HCT116 (cell line): ENCODE results near the gene PDLIM3. TPM values are rescaled to one million over a fixed set of nuclear protein-coding genes. Genes with fewer than 3 reads are reported as not detected.

Source experiments
- ATAC-seq: fragments of 200-7000 bp; cut with Tn5 transposase; 2 replicates; pipeline ENCODE4 v1.9.1; 2020; ENCODE audit warnings: mild to moderate bottlenecking, moderate library complexity
- BruUV-seq: library from RNA; stranded (reverse); fragments of 400-500 nt; replicated peaks from 2 replicates; lab custom pipeline; 2021; lab: Mats Ljungman, UMichigan
- CTCF ChIA-PET: fragments of 300-600 bp; sonication (Branson Sonifier 250); formaldehyde crosslinking; loops from one replicate; lab custom pipeline; 2021; ENCODE audit warnings: antibody characterized with exemption; lab: Charles Lee
- POLR2A ChIA-PET: fragments of 300-600, 350-600 bp; sonication (Branson Sonifier 250); formaldehyde crosslinking; loops from one replicate; lab custom pipeline; 2021; ENCODE audit warnings: antibody characterized with exemption; lab: Charles Lee
- RAD21 ChIA-PET, 2 experiments: fragments of 300-600 bp; sonication (Branson Sonifier 250); formaldehyde crosslinking; loops; one replicate each; lab custom pipeline; 2023; ENCODE audit warnings: low total read pairs in 2 of 2; ENCODE audit not compliant: uncharacterized antibody in 2 of 2, unreplicated experiment in 2 of 2, low non-redundant PET in 1 of 2; lab: Charles Lee
- DNase-seq: peaks from one replicate; pipeline ENCODE4 v3.0.0-alpha.2; 2010; ENCODE audit warnings: low read depth, low spot score
- H2AFZ ChIP-seq: fragments of 200-600 bp; shearing (Covaris generic), sonication (generic); 2 replicates; pipeline ENCODE4 v1.6.1; 2017; ENCODE audit warnings: low read depth, mixed run types, mixed read lengths, antibody characterized with exemption, low read length; ENCODE audit not compliant: poor library complexity, severe bottlenecking
- H3K27ac ChIP-seq: 2 replicates; pipeline ENCODE4 v1.5.1; 2012; ENCODE audit warnings: low read depth, low read length
- H3K27me3 ChIP-seq: fragments of 200-600 bp; sonication (generic); 2 replicates; pipeline ENCODE4 v1.6.1; 2016; ENCODE audit warnings: mixed run types, low read length, mixed read lengths; ENCODE audit not compliant: insufficient read depth
- H3K36me3 ChIP-seq, 2 experiments: fragments of 200-500 bp in 1 of 2; fragments of 200-600 bp in 1 of 2; sonication (Bioruptor generic) in 1 of 2; sonication (generic) in 1 of 2; 2 replicates each; pipeline versions ENCODE4 v1.5.1 to v1.6.1; 2014 to 2016; ENCODE audit warnings: low read length in 2 of 2, inconsistent platforms in 1 of 2, mixed read lengths in 1 of 2, mixed run types in 1 of 2; ENCODE audit not compliant: insufficient read depth in 2 of 2, control insufficient read depth in 1 of 2
- H3K4me1 ChIP-seq, 2 experiments: fragments of 200-600 bp in 1 of 2; sonication (generic) in 1 of 2; 2 replicates each; pipeline versions ENCODE4 v1.5.1 to v1.6.1; 2012 to 2017; ENCODE audit warnings: low read length in 2 of 2, inconsistent platforms in 1 of 2, mild to moderate bottlenecking in 1 of 2, mixed read lengths in 1 of 2, mixed run types in 1 of 2, moderate library complexity in 1 of 2; ENCODE audit not compliant: insufficient read depth in 2 of 2, control insufficient read depth in 1 of 2
- H3K4me2 ChIP-seq: fragments of 200-600 bp; sonication (generic); 2 replicates; pipeline ENCODE4 v1.6.1; 2017; ENCODE audit warnings: mixed run types, low read length, mixed read lengths
- H3K4me3 ChIP-seq, 2 experiments: fragments of 200-600 bp in 1 of 2; sonication (generic) in 1 of 2; replicated peaks in 1 of 2; 2 replicates each; pipeline ENCODE4 v1.5.1; 2011 to 2016; ENCODE audit warnings: low read length in 2 of 2, control low read depth in 1 of 2, low read depth in 1 of 2, mild to moderate bottlenecking in 1 of 2, mixed read lengths in 1 of 2, mixed run types in 1 of 2
- H3K79me2 ChIP-seq: fragments of 200-600 bp; sonication (generic); 2 replicates; pipeline ENCODE4 v1.6.1; 2017; ENCODE audit warnings: mild to moderate bottlenecking, mixed run types, low read length, moderate library complexity, mixed read lengths; ENCODE audit not compliant: insufficient read depth
- H3K9ac ChIP-seq: fragments of 200-600 bp; sonication (generic); 2 replicates; pipeline ENCODE4 v1.6.1; 2016; ENCODE audit warnings: low read length, mixed read lengths
- H3K9me2 ChIP-seq: fragments of 200-600 bp; sonication (generic), shearing (Covaris generic); 2 replicates; pipeline ENCODE4 v1.6.1; 2017; ENCODE audit warnings: mixed run types, mild to moderate bottlenecking, moderate library complexity; ENCODE audit not compliant: insufficient read depth
- H3K9me3 ChIP-seq, 2 experiments: fragments of 200-500 bp in 1 of 2; fragments of 200-600 bp in 1 of 2; sonication (Bioruptor generic) in 1 of 2; sonication (generic) in 1 of 2; 2 replicates each; pipeline ENCODE4 v1.6.1; 2014 to 2017; ENCODE audit warnings: low read length in 2 of 2, mixed read lengths in 2 of 2, inconsistent platforms in 1 of 2, low read depth in 1 of 2, mild to moderate bottlenecking in 1 of 2, mixed run types in 1 of 2, moderate library complexity in 1 of 2; ENCODE audit not compliant: control insufficient read depth in 1 of 2, insufficient read depth in 1 of 2
- H4K20me1 ChIP-seq: fragments of 200-600 bp; sonication (generic), shearing (Covaris generic); 2 replicates; pipeline ENCODE4 v1.6.1; 2017; ENCODE audit warnings: mixed run types, mild to moderate bottlenecking, moderate library complexity; ENCODE audit not compliant: insufficient read depth
- CEBPB ChIP-seq: IDR thresholded peaks from 2 replicates; pipeline ENCODE4 v1.6.1; 2012; ENCODE audit warnings: low read depth
- ELF1 ChIP-seq: IDR thresholded peaks from 2 replicates; pipeline ENCODE4 v1.6.1; 2012; ENCODE audit warnings: low read depth, borderline replicate concordance
- EZH2 ChIP-seq: fragments of 200-600 bp; sonication (generic); IDR thresholded peaks from 2 replicates; pipeline ENCODE4 v1.6.1; 2017; ENCODE audit warnings: antibody characterized with exemption, mixed run types
- EZH2phosphoT487 ChIP-seq: fragments of 200-600 bp; IDR thresholded peaks from 2 replicates; pipeline ENCODE4 v1.6.1; 2018; ENCODE audit warnings: antibody characterized with exemption, borderline replicate concordance
- FOSL1 ChIP-seq: IDR thresholded peaks from 2 replicates; pipeline ENCODE4 v1.6.1; 2012; ENCODE audit warnings: low read depth
- JUND ChIP-seq: IDR thresholded peaks from 2 replicates; pipeline ENCODE4 v1.6.1; 2012
- RAD21 ChIP-seq: IDR thresholded peaks from 2 replicates; pipeline ENCODE4 v1.6.1; 2012; ENCODE audit warnings: low read depth, mild to moderate bottlenecking
- SP1 ChIP-seq: IDR thresholded peaks from 2 replicates; pipeline ENCODE4 v1.6.1; 2012; ENCODE audit warnings: low read depth
- SRF ChIP-seq: IDR thresholded peaks from 2 replicates; pipeline ENCODE4 v1.6.1; 2012; ENCODE audit warnings: low read depth
- TCF7L2 ChIP-seq: IDR thresholded peaks from 2 replicates; pipeline ENCODE4 v1.7.0; 2011; ENCODE audit warnings: borderline replicate concordance, inconsistent platforms; ENCODE audit not compliant: insufficient read depth, insufficient read length; ENCODE audit errors: extremely low read depth
- ZFX ChIP-seq: fragments of 450-650 bp; IDR thresholded peaks from 2 replicates; pipeline ENCODE4 v1.6.1; 2017
- ZNF274 ChIP-seq: fragments of 200-500 bp; sonication (Bioruptor generic); IDR thresholded peaks from 2 replicates; pipeline ENCODE4 v1.6.1; 2014; ENCODE audit warnings: mild to moderate bottlenecking, low read depth, low read length, inconsistent platforms
- intact Hi-C: fragments of 100-400 bp; cut with micrococcal nuclease; formaldehyde crosslinking; loops from 2 replicates; pipeline ENCODE4 v1.10.0; 2022
- total RNA-seq: library from RNA; stranded (reverse); gene quantifications from one replicate; pipeline ENCODE4 v1.2.1, GENCODE V29; 2021; ENCODE audit not compliant: unreplicated experiment
- TF ChIP-seq, protein P1 (sequence below): IDR thresholded peaks from 2 replicates; pipeline ENCODE4 v1.6.1; 2012; ENCODE audit warnings: low read depth
- TF ChIP-seq, protein P2 (sequence below), 3 experiments: fragments of 200-600 bp in 1 of 3; sonication (generic) in 1 of 3; IDR thresholded peaks in 2 of 3; conservative IDR thresholded peaks in 1 of 3; 2 replicates each; pipeline ENCODE4 v1.5.1; 2012 to 2017; ENCODE audit warnings: low read depth in 2 of 3, low read length in 2 of 3, antibody characterized with exemption in 1 of 3, borderline replicate concordance in 1 of 3, control low read depth in 1 of 3, mild to moderate bottlenecking in 1 of 3, mixed read lengths in 1 of 3, mixed run types in 1 of 3, moderate library complexity in 1 of 3; ENCODE audit not compliant: insufficient read depth in 1 of 3

The PDLIM3 gene
- total RNA-seq, 1 experiment from 2014 or later: 11.5 TPM

DNA sequence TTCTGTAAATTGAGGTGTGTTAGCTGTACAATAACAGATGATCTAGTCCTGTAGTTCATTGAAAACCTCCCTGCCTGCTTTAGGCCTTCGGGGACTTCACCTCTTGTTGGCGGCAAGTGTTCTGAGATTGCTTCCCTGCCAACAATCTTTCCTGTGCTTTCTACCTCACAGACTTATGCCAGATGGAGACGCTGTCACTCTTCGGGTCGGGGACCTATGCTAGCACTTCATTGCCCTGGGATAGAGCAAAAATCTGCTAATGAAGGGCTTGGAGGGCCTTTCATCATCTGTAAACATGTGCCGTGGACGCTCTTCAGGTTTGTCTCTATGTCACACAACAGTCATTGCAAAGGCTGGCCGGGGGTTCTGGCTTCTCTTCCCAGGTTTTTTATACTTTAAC is 4.7 kb upstream of the PDLIM3 start:
- intact Hi-C loops: no loop called here
- Histone ChIP-seq H4K20me1 (no peaks in the 10 kb centered on the region), H3K4me1 (peaks cover 2 to 5% of the 10 kb centered on the region in 2 experiments; a peak in 2 of 4 replicates), H3K36me3 (no peaks in the 10 kb centered on the region), H3K9ac (no peak overlapping the region), H3K4me3 (no peak overlapping the region), H3K9me2 (no peaks in the 10 kb centered on the region), H3K4me2 (no peak overlapping the region), H3K79me2 (no peaks in the 10 kb centered on the region), H2AFZ (no peak overlapping the region), H3K27me3 (no peaks in the 10 kb centered on the region), H3K9me3 (no peaks in the 10 kb centered on the region), H3K27ac (no peak overlapping the region)
- ChIA-PET POLR2A (no interaction called here), RAD21 (no interaction called here), CTCF (no interaction called here)
- no TSS peak for BruUV-seq
- TF ChIP-seq ELF1 (no peak), JUND (no peak), RAD21 (0 out of 2 replicates have a peak, but pooled peaks have one; percentile 3), EZH2phosphoT487 (no peak), EZH2 (no peak)
- TF ChIP-seq, protein P1, sequence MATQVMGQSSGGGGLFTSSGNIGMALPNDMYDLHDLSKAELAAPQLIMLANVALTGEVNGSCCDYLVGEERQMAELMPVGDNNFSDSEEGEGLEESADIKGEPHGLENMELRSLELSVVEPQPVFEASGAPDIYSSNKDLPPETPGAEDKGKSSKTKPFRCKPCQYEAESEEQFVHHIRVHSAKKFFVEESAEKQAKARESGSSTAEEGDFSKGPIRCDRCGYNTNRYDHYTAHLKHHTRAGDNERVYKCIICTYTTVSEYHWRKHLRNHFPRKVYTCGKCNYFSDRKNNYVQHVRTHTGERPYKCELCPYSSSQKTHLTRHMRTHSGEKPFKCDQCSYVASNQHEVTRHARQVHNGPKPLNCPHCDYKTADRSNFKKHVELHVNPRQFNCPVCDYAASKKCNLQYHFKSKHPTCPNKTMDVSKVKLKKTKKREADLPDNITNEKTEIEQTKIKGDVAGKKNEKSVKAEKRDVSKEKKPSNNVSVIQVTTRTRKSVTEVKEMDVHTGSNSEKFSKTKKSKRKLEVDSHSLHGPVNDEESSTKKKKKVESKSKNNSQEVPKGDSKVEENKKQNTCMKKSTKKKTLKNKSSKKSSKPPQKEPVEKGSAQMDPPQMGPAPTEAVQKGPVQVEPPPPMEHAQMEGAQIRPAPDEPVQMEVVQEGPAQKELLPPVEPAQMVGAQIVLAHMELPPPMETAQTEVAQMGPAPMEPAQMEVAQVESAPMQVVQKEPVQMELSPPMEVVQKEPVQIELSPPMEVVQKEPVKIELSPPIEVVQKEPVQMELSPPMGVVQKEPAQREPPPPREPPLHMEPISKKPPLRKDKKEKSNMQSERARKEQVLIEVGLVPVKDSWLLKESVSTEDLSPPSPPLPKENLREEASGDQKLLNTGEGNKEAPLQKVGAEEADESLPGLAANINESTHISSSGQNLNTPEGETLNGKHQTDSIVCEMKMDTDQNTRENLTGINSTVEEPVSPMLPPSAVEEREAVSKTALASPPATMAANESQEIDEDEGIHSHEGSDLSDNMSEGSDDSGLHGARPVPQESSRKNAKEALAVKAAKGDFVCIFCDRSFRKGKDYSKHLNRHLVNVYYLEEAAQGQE: no peak
- ATAC-seq (no peak), DNase-seq (no peak)

DNA sequence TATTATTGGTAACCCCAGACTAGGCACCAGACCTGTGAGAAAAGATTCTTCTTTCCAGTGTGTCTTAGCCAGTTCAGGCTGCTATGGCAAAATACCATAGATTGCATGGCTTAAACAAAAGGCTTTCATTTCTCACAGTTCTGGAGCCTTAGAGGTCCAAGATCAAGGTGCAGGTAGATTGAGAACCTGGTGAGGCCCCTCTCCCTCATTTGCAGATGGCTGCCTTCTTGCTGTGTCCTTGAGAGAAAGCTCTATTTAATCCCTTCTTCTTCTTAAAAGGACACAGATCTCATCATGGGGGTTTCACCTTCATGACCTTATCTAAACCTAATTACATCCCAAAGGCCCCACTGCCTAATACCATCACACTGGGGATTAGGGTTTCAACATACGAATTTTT is 3.5 kb upstream of the PDLIM3 start:
- Histone ChIP-seq H3K4me1 (peaks cover 2 to 13% of the 10 kb centered on the region in 2 experiments; a peak in 2 of 4 replicates), H3K27ac (no peak overlapping the region), H3K9ac (no peak overlapping the region), H3K9me3 (no peaks in the 10 kb centered on the region), H3K4me2 (no peak overlapping the region), H3K9me2 (no peaks in the 10 kb centered on the region), H2AFZ (no peak overlapping the region), H3K27me3 (no peaks in the 10 kb centered on the region), H3K79me2 (no peaks in the 10 kb centered on the region), H3K36me3 (no peaks in the 10 kb centered on the region), H3K4me3 (no peak overlapping the region), H4K20me1 (no peaks in the 10 kb centered on the region)
- CTCF ChIA-PET: no interaction called here
- intact Hi-C loops: no loop called here
- RAD21 ChIA-PET: no interaction called here
- TF ChIP-seq TCF7L2 (no peak), FOSL1 (no peak), EZH2phosphoT487 (no peak), ZFX (no peak), ZNF274 (no peak), SRF (no peak), SP1 (no peak), CEBPB (no peak)
- TF ChIP-seq, protein P2, sequence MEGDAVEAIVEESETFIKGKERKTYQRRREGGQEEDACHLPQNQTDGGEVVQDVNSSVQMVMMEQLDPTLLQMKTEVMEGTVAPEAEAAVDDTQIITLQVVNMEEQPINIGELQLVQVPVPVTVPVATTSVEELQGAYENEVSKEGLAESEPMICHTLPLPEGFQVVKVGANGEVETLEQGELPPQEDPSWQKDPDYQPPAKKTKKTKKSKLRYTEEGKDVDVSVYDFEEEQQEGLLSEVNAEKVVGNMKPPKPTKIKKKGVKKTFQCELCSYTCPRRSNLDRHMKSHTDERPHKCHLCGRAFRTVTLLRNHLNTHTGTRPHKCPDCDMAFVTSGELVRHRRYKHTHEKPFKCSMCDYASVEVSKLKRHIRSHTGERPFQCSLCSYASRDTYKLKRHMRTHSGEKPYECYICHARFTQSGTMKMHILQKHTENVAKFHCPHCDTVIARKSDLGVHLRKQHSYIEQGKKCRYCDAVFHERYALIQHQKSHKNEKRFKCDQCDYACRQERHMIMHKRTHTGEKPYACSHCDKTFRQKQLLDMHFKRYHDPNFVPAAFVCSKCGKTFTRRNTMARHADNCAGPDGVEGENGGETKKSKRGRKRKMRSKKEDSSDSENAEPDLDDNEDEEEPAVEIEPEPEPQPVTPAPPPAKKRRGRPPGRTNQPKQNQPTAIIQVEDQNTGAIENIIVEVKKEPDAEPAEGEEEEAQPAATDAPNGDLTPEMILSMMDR (IDR thresholded peaks at IDR 0.05 in 2 of 3, conservative IDR thresholded peaks at IDR 0.05 in 1 of 3; ENCODE audit: borderline replicate concordance in 1 of 3, insufficient read depth in 1 of 3, low read depth in 2 of 3, low read length in 2 of 3): no peak
- ATAC-seq (no peak), DNase-seq (no peak)
- BruUV-seq: no TSS peak
- POLR2A ChIA-PET: no interaction called here
